GM19043 (cell line): ENCODE measurements around the gene AGL.
A peak's percentile ranks its signal among the peaks of the same experiment; 100 is the strongest.
"Not testable (repeated sequence)": the region's sequence is repeated elsewhere in the genome, so short reads cannot be mapped to it uniquely, and the experiment has no call there.

Experiments used
- ATAC-seq: cut with Tn5 transposase; IDR thresholded peaks from one replicate; pipeline ENCODE4 v1.9.1; 2021; ENCODE audit warnings: low read depth; ENCODE audit not compliant: unreplicated experiment

The AGL gene

GRCh38 chr1:99935534-99935933 lies 85.4 kb downstream of the AGL start:
- ATAC-seq, result no peak

GRCh38 chr1:99936071-99936470 lies 85.9 kb downstream of the AGL start:
- ATAC-seq, result no peak

GRCh38 chr1:99942723-99943122 lies 92.6 kb downstream of the AGL start:
- no peak for ATAC-seq

- ATAC-seq, result no peak
Observed at GRCh38 chr1:99943223-99943794, 93.1 kb downstream of the AGL start.

GRCh38 chr1:99944192-99944591 lies 94.0 kb downstream of the AGL start:
- no peak for ATAC-seq

GRCh38 chr1:99945174-99945573 lies 95.0 kb downstream of the AGL start:
- no peak for ATAC-seq

- no peak for ATAC-seq
Observed at GRCh38 chr1:99950486-99950885, 100.3 kb downstream of the AGL start.

- ATAC-seq, result no peak
Observed at GRCh38 chr1:99952522-99952921, 102.4 kb downstream of the AGL start.

- ATAC-seq, result no peak
Observed at GRCh38 chr1:99955375-99955774, 105.2 kb downstream of the AGL start.

- ATAC-seq, result no peak
Observed at GRCh38 chr1:99956755-99957154, 106.6 kb downstream of the AGL start.

GRCh38 chr1:99957818-99958217 lies 107.7 kb downstream of the AGL start:
- no peak for ATAC-seq

GRCh38 chr1:99959189-99959705 lies 109.1 kb downstream of the AGL start:
- ATAC-seq, result not testable (repeated sequence)

- not testable (repeated sequence) for ATAC-seq
Observed at GRCh38 chr1:99960260-99960659, 110.1 kb downstream of the AGL start.

- no peak for ATAC-seq
Observed at GRCh38 chr1:99963041-99963795, 113.1 kb downstream of the AGL start.

- no peak for ATAC-seq
Observed at GRCh38 chr1:99964806-99965205, 114.6 kb downstream of the AGL start.

GRCh38 chr1:99965646-99966375 lies 115.7 kb downstream of the AGL start:
- ATAC-seq, result no peak

- no peak for ATAC-seq
Observed at GRCh38 chr1:99968214-99968613, 118.1 kb downstream of the AGL start.

- ATAC-seq, result peak; percentile 9
Observed at GRCh38 chr1:99969260-99969728, 119.1 kb downstream of the AGL start.

- peak; percentile 91 for ATAC-seq
Observed at GRCh38 chr1:99969729-99970621, 119.8 kb downstream of the AGL start, which contains the start of gene SLC35A3. TSS of gene SLC35A3 (plus strand) at chr1:99969996. CDS start at chr1:99993555, 23,559 bp downstream.

- ATAC-seq, result no peak
Observed at GRCh38 chr1:99970713-99971255, 120.6 kb downstream of the AGL start.
